ENCODE results near the gene PPAN. TPM values are rescaled to one million over a fixed set of nuclear protein-coding genes. Genes with fewer than 3 reads are reported as not detected.

PPAN gene
- total and polyA plus RNA-seq, 2 donors: 31.5 to 54.9 TPM

DNA sequence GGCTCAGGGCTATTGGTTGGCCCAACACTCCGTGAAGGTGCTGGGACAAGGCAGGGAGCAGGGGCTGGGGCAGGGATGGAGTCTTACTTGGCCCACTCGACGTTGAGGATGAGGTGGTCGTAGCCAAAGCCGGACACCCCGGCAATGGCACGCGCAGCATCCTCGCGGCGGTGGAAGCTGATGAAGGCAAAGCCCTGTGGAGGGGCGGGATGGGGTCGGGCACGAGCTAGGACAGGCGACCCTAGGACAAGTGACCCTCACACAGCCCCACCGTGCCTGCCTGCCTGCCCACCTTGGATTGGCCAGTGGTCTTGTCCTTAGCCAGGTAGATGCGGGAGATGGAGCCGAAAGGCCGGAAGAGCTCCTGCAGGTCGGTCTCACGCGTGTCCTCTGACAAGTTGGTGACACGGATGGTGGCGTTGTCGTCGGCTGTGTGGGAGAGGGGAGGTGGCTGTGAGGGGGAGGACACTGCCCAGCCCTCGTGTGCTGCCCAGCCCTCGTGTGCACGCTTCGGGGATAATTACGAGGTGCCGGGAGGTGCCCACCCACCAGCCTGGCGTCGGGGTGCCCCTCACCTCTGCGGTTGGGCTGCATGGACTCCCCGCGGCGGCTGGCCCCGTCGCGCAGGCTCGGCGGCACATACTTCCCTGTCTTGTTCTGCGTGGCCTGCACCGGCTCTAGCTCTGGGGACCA, 9.4 kb downstream of the PPAN start:
- Histone ChIP-seq H3K36me3 (ENCODE audit: control insufficient read depth in 2 of 2, insufficient read depth in 2 of 2, low read length in 1 of 2) (peaks cover 58 to 67% of the 10 kb centered on the region in 2 donors), H3K9me3 (ENCODE audit: control insufficient read depth in 2 of 2, insufficient read depth in 1 of 2, low read length in 1 of 2) (no peaks in the 10 kb centered on the region), H3K4me1 (ENCODE audit: control insufficient read depth in 2 of 2, insufficient read depth in 2 of 2, low read length in 2 of 2) (peaks cover 14 to 16% of the 10 kb centered on the region in 2 donors), H3K4me3 (ENCODE audit: low read length in 2 of 2) (no peak overlapping the region), H3K27me3 (ENCODE audit: control insufficient read depth in 2 of 2, insufficient read depth in 1 of 2, low read length in 1 of 2) (no peaks in the 10 kb centered on the region), H3K27ac (ENCODE audit: low read depth in 1 of 2, low read length in 1 of 2) (no peak overlapping the region)
- WGBS: 97% methylated on average over 45 of the region's 45 CpGs
- DNase-seq (ENCODE audit: low read depth in 6 of 9, low spot score in 9 of 9): no peak

DNA sequence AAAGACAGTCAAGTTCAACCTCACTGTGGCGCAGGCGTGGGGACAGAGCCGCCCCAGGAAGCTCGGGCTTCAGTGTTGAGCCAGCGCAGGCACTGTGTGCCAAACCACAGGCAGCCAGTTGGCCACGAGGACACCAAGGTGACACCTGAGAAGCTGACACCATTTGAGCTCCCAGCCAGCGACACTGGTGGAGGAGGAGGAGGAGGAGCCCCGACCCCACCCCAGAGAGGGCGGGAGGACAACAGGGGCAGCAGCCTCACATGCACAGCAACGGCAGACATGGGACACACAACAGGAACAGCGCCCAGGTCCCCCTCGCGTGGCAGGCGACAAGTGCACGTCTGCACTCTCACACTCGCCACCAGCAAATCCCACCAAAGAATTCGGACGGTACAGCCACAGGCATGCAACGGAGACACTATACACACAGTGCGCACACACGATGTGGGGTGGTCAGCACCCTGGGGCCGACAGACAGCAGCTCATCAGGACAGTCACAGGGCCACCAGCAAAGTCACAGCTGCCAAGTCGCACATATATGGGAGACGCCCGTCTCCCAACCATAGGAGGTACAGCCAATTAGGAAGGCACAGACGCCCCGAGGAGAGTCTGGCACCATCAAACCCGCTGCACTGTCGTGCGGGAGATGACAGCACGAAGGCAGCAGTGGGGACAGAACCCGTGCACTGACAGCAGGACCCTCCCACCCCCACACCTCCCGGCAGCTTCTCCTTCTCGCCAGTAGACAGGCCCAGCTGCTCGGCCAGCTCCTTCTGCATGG, 10.1 kb downstream of the PPAN start:
- WGBS: 94% methylated on average over 35 of the region's 35 CpGs
- no peaks in the 10 kb centered on the region for H3K9me3 ChIP-seq (ENCODE audit: control insufficient read depth in 2 of 2, insufficient read depth in 1 of 2, low read length in 1 of 2)
- H3K4me1 ChIP-seq (ENCODE audit: control insufficient read depth in 2 of 2, insufficient read depth in 2 of 2, low read length in 2 of 2): peaks cover 14% of the 10 kb centered on the region in 2 donors
- H3K4me3 ChIP-seq (ENCODE audit: low read length in 2 of 2): no peak overlapping the region
- DNase-seq (ENCODE audit: low read depth in 6 of 9, low spot score in 9 of 9): no peak
- no peaks in the 10 kb centered on the region for H3K27me3 ChIP-seq (ENCODE audit: control insufficient read depth in 2 of 2, insufficient read depth in 1 of 2, low read length in 1 of 2)
- H3K36me3 ChIP-seq (ENCODE audit: control insufficient read depth in 2 of 2, insufficient read depth in 2 of 2, low read length in 1 of 2): peaks cover 51 to 60% of the 10 kb centered on the region in 2 donors
- H3K27ac ChIP-seq (ENCODE audit: low read depth in 1 of 2, low read length in 1 of 2): no peak overlapping the region

DNA sequence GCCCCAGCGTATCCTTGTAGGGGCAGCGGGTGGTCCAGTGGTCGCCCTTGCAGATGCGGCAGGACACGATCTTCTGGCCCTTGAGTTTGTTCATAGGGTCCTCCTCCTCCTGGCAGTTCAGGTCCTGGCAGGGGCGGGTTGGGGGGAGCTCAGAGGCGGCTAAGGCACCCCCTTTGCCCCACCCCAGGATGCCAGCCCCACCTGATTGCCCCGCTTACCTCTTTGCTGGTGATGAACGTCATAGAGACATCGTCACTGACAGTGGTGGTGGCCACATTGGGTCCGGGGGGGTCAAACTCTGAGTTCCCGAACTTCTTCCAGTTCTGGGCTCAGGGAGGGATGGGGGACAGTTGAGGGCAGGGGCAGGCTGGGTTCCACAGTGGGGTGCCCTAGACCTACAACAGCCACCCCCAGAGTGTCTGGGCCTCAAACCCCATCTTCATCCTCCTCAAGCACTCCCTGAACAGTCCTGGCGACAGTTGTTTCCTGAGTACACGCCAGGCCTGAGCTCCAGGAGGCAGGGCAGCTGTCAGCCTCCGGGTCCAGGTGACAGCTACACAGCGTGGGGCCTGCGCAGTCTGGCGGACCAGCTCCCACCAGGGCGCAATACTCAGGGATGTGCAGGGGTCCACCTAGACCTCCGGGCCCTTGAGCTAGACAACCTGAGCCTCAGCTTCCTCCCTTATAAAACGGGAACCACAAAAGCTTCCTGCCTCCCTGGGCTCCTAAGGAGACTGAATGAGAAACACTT, 10.9 kb downstream of the PPAN start:
- H3K27ac ChIP-seq (ENCODE audit: low read depth in 1 of 2, low read length in 1 of 2): no peak overlapping the region
- H3K9me3 ChIP-seq (ENCODE audit: control insufficient read depth in 2 of 2, insufficient read depth in 1 of 2, low read length in 1 of 2): no peaks in the 10 kb centered on the region
- no peaks in the 10 kb centered on the region for H3K27me3 ChIP-seq (ENCODE audit: control insufficient read depth in 2 of 2, insufficient read depth in 1 of 2, low read length in 1 of 2)
- peaks cover 48 to 55% of the 10 kb centered on the region in 2 donors for H3K36me3 ChIP-seq (ENCODE audit: control insufficient read depth in 2 of 2, insufficient read depth in 2 of 2, low read length in 1 of 2)
- H3K4me1 ChIP-seq (ENCODE audit: control insufficient read depth in 2 of 2, insufficient read depth in 2 of 2, low read length in 2 of 2): peaks cover 14% of the 10 kb centered on the region in 2 donors
- 96% methylated on average over 21 of the region's 21 CpGs for WGBS
- no peak for DNase-seq (ENCODE audit: low read depth in 6 of 9, low spot score in 9 of 9)
- no peak overlapping the region for H3K4me3 ChIP-seq (ENCODE audit: low read length in 2 of 2)

DNA sequence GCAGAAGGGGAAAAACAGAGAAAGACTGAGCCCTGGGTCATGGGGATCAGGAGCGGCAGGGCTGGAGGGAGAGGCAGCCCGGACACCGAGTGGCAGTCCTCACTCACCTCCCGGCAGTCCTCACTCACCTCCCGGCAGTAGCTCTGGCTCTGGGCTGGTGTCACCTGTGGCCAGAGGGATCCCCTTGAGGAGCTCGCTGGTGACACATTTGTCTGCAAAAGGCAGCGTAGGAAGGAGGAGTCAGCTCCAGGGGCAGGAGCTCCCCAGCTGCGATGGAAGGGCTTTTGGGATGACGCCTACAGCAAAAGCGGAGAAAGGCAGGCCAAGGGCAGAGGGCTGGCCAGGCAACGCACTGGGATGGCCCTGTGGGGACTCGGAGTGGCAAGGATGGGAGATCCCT, 12.8 kb downstream of the PPAN start:
- Histone ChIP-seq H3K27ac (ENCODE audit: low read depth in 1 of 2, low read length in 1 of 2) (peak overlapping the region; percentile 70 to 86), H3K27me3 (ENCODE audit: control insufficient read depth in 2 of 2, insufficient read depth in 1 of 2, low read length in 1 of 2) (no peaks in the 10 kb centered on the region), H3K4me1 (ENCODE audit: control insufficient read depth in 2 of 2, insufficient read depth in 2 of 2, low read length in 2 of 2) (peaks cover 8 to 11% of the 10 kb centered on the region in 2 donors), H3K9me3 (ENCODE audit: control insufficient read depth in 2 of 2, insufficient read depth in 1 of 2, low read length in 1 of 2) (no peaks in the 10 kb centered on the region), H3K4me3 (ENCODE audit: low read length in 2 of 2) (peak overlapping the region; percentile 65 to 97), H3K36me3 (ENCODE audit: control insufficient read depth in 2 of 2, insufficient read depth in 2 of 2, low read length in 1 of 2) (peaks cover 44 to 45% of the 10 kb centered on the region in 2 donors)
- DNase-seq (ENCODE audit: low read depth in 6 of 9, low spot score in 9 of 9): no peak
- 63% methylated on average over 12 of the region's 12 CpGs for WGBS

DNA sequence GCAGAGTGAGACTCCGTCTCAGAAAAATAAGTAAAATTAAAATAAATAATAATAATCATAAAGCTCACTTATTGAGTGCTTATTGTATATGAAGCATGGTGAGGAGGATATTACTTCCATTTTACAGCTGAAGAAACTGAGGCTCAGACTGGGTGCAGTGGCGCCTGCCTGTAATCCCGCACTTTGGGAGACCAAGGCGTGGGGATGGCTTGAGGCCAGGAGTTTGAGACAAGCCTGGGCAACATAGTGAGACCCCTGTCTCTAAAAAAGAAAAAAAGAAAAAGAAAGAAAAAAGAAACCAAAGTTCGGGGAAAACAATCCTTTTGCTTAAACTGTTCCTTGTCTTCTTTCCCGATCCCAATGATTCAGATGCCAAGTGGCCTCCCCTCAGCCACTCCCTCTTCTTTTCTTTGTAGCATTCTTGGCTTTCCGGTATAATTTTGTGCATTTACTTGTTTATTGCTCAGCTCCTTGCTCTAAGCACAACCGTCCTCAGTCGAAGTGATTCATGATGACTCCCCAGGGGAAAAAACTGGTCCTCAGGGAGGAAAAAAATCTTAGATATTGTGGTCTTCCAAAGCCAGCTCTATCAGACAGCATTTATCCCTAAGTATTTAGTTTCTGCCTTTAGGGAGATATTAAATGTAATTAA, 14.5 kb downstream of the PPAN start:
- peaks cover 33 to 38% of the 10 kb centered on the region in 2 donors for H3K36me3 ChIP-seq (ENCODE audit: control insufficient read depth in 2 of 2, insufficient read depth in 2 of 2, low read length in 1 of 2)
- no peak for DNase-seq (ENCODE audit: low read depth in 6 of 9, low spot score in 9 of 9)
- no peaks in the 10 kb centered on the region for H3K9me3 ChIP-seq (ENCODE audit: control insufficient read depth in 2 of 2, insufficient read depth in 1 of 2, low read length in 1 of 2)
- no peak overlapping the region for H3K4me3 ChIP-seq (ENCODE audit: low read length in 2 of 2)
- 95% methylated on average over 9 of the region's 9 CpGs for WGBS
- peaks cover 8 to 11% of the 10 kb centered on the region in 2 donors for H3K4me1 ChIP-seq (ENCODE audit: control insufficient read depth in 2 of 2, insufficient read depth in 2 of 2, low read length in 2 of 2)
- H3K27me3 ChIP-seq (ENCODE audit: control insufficient read depth in 2 of 2, insufficient read depth in 1 of 2, low read length in 1 of 2): no peaks in the 10 kb centered on the region
- no peak overlapping the region for H3K27ac ChIP-seq (ENCODE audit: low read depth in 1 of 2, low read length in 1 of 2)

DNA sequence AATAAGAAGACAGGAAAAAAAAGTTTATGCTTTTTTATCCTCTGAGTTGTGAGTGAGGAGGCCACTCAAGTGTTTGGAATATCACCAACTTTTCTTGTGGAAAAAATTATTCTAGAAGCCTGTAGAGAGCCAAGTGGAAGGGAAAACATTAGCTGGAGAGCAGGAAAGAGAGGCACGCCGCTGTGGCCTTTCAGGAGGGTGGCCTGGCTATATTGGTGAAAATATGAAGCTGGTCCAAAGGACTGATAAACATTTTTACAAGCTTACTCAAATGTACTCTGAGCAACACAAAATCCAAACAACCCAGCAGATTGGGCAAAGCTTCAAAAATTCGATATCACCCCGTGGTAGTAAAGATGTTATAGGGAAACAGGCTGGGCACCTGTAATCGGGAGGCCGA, 15.9 kb downstream of the PPAN start:
- DNase-seq (ENCODE audit: low read depth in 6 of 9, low spot score in 9 of 9): no peak
- no peak overlapping the region for H3K4me3 ChIP-seq (ENCODE audit: low read length in 2 of 2)
- no peaks in the 10 kb centered on the region for H3K27me3 ChIP-seq (ENCODE audit: control insufficient read depth in 2 of 2, insufficient read depth in 1 of 2, low read length in 1 of 2)
- peaks cover 8 to 11% of the 10 kb centered on the region in 2 donors for H3K4me1 ChIP-seq (ENCODE audit: control insufficient read depth in 2 of 2, insufficient read depth in 2 of 2, low read length in 2 of 2)
- H3K9me3 ChIP-seq (ENCODE audit: control insufficient read depth in 2 of 2, insufficient read depth in 1 of 2, low read length in 1 of 2): no peaks in the 10 kb centered on the region
- H3K27ac ChIP-seq (ENCODE audit: low read depth in 1 of 2, low read length in 1 of 2): no peak overlapping the region
- peaks cover 29 to 32% of the 10 kb centered on the region in 2 donors for H3K36me3 ChIP-seq (ENCODE audit: control insufficient read depth in 2 of 2, insufficient read depth in 2 of 2, low read length in 1 of 2)
- 97% methylated on average over 6 of the region's 6 CpGs for WGBS

DNA sequence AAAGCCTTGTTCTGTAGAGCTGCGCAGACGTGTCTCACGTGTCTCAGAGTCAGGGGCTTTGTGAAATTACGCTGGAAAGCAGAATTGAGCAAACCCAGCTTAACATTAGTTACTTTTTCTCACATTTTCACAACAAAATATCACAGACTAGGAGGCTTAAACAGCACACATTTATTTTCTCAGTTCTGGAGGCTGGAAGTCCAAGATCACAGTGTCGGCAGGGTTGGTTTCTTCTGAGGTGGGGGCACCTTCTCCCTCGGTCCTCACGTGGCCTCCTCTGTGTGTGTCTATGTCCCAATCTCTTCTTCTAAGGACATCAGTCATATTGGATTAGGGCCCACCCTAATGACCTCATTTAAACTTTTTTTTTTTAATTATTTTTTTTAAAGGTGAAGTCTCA, 18.3 kb downstream of the PPAN start:
- no peak for DNase-seq (ENCODE audit: low read depth in 6 of 9, low spot score in 9 of 9)
- 99% methylated on average over 7 of the region's 7 CpGs for WGBS
- Histone ChIP-seq H3K9me3 (ENCODE audit: control insufficient read depth in 2 of 2, insufficient read depth in 1 of 2, low read length in 1 of 2) (no peaks in the 10 kb centered on the region), H3K4me3 (ENCODE audit: low read length in 2 of 2) (no peak overlapping the region), H3K4me1 (ENCODE audit: control insufficient read depth in 2 of 2, insufficient read depth in 2 of 2, low read length in 2 of 2) (peaks cover 0 to 2% of the 10 kb centered on the region in 2 donors), H3K36me3 (ENCODE audit: control insufficient read depth in 2 of 2, insufficient read depth in 2 of 2, low read length in 1 of 2) (peaks cover 25 to 36% of the 10 kb centered on the region in 2 donors), H3K27me3 (ENCODE audit: control insufficient read depth in 2 of 2, insufficient read depth in 1 of 2, low read length in 1 of 2) (no peaks in the 10 kb centered on the region), H3K27ac (ENCODE audit: low read depth in 1 of 2, low read length in 1 of 2) (no peak overlapping the region)

DNA sequence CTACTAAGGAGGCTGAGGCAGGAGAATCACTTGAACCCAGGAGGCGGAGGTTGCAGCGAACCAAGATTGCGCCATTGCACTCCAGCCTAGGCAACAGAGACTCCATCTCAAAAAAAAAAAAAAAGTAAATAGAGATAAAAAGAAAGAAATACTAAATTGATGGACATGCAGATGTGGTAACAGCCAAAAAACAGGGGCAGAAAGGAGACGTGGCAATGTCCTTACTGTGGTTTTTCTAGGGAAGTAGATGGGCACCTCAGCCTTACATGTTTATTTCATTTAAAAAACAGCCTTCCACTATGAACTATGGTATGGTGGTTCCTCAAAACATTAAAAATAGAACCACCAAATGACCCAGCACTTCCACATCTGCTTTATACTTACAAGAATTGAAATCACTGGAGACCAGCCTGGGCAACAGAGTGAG, 20.1 kb downstream of the PPAN start:
- H3K27me3 ChIP-seq (ENCODE audit: control insufficient read depth in 2 of 2, insufficient read depth in 1 of 2, low read length in 1 of 2): no peaks in the 10 kb centered on the region
- peaks cover 38 to 52% of the 10 kb centered on the region in 2 donors for H3K36me3 ChIP-seq (ENCODE audit: control insufficient read depth in 2 of 2, insufficient read depth in 2 of 2, low read length in 1 of 2)
- H3K4me3 ChIP-seq (ENCODE audit: low read length in 2 of 2): no peak overlapping the region
- 90% methylated on average over 4 of the region's 4 CpGs for WGBS
- H3K27ac ChIP-seq (ENCODE audit: low read depth in 1 of 2, low read length in 1 of 2): no peak overlapping the region
- no peaks in the 10 kb centered on the region for H3K4me1 ChIP-seq (ENCODE audit: control insufficient read depth in 2 of 2, insufficient read depth in 2 of 2, low read length in 2 of 2)
- DNase-seq (ENCODE audit: low read depth in 6 of 9, low spot score in 9 of 9): no peak
- H3K9me3 ChIP-seq (ENCODE audit: control insufficient read depth in 2 of 2, insufficient read depth in 1 of 2, low read length in 1 of 2): no peaks in the 10 kb centered on the region
